ENCODE results near the gene DAGLB.

- TF ChIP-seq POLR2A (IDR thresholded peaks at IDR 0.05; ENCODE audit: low read length) = no peak
- no peak for TF ChIP-seq GATA1 (IDR thresholded peaks at IDR 0.05; ENCODE audit: low read depth, low read length)
Observed at GRCh38 chr7:6419310-6419773, 28.4 kb downstream of the DAGLB start.

Data from erythroblast (primary cell).